BJ (cell line): Measurements from ENCODE around the gene MEA1. TPM values are rescaled to one million over a fixed set of nuclear protein-coding genes. Genes with fewer than 3 reads are reported as not detected.
A peak's percentile ranks its signal among the peaks of the same experiment; 100 is the strongest.

Experiments
- CTCF ChIA-PET: fragments of 350-600 bp; formaldehyde crosslinking; extraction: SDS; loops from one replicate; lab custom pipeline; 2021; ENCODE audit warnings: antibody characterized with exemption, inconsistent platforms; lab: Yijun Ruan, JAX
- POLR2A ChIA-PET: fragments of 300-600 bp; sonication (Branson Sonifier 250); formaldehyde crosslinking; extraction: SDS; loops from one replicate; lab custom pipeline; 2021; ENCODE audit warnings: antibody characterized with exemption; lab: Charles Lee
- DNase-seq: peaks from one replicate; pipeline ENCODE4 v3.0.0-alpha.2; 2011; ENCODE audit warnings: low read depth
- H3K27me3 ChIP-seq: 2 replicates; pipeline ENCODE4 v1.6.0; 2011; ENCODE audit warnings: low read length; ENCODE audit not compliant: control insufficient read depth, insufficient read depth
- H3K36me3 ChIP-seq: 2 replicates; pipeline ENCODE4 v1.5.1; 2011; ENCODE audit warnings: low read length; ENCODE audit not compliant: control insufficient read depth, insufficient read depth
- H3K4me3 ChIP-seq: 2 replicates; pipeline ENCODE4 v1.5.1; 2011; ENCODE audit warnings: low read depth, mild to moderate bottlenecking, control low read depth, low read length
- CTCF ChIP-seq: IDR thresholded peaks from 2 replicates; pipeline ENCODE4 v1.5.1; 2011; ENCODE audit warnings: low read depth, mild to moderate bottlenecking, control low read depth, inconsistent platforms, low read length, moderate library complexity; ENCODE audit not compliant: insufficient read depth
- polyA plus RNA-seq: library from polyadenylated mRNA; depleted of rRNA; stranded (reverse); fragments of >200 nt; gene quantifications from 2 replicates; pipeline ENCODE4 v1.2.3, GENCODE V29; 2011

The MEA1 gene
- polyA plus RNA-seq, 1 experiment, result 107 TPM

GRCh38 chr6:43012364-43012763 is 1.4 kb downstream of the MEA1 start:
- no peak for TF ChIP-seq CTCF
- Histone ChIP-seq H3K36me3 (peaks cover 10% of the 10 kb centered on the region), H3K27me3 (no peaks in the 10 kb centered on the region), H3K4me3 (no peak overlapping the region; the same call in 1 of the 2 replicates)
- CTCF ChIA-PET, result interaction anchor here (0.8 to 2.3 kb wide), 4 partner anchors 13 to 131 kb away, joined by 3 to 5 read pairs (median 4); no protein-coding TSS in a partner anchor
- DNase-seq, result no peak
- POLR2A ChIA-PET, result no interaction called here

- TF ChIP-seq CTCF, result no peak
- Histone ChIP-seq H3K27me3 (no peaks in the 10 kb centered on the region), H3K36me3 (peaks cover 12% of the 10 kb centered on the region), H3K4me3 (no peak overlapping the region)
- no peak for DNase-seq
- ChIA-PET CTCF (interaction anchor here (0.8 to 1.6 kb wide), 6 partner anchors 8 to 132 kb away, joined by 3 to 7 read pairs (median 4); partner anchors contain the start of genes PPP2R5D and RRP36), POLR2A (interaction anchor here (0.7 kb wide), 1 partner anchor 24 kb away, joined by 3 read pairs; no protein-coding TSS in a partner anchor)
Observed at GRCh38 chr6:43011207-43011606, 2.5 kb downstream of the MEA1 start.

- Histone ChIP-seq H3K36me3 (peaks cover 12% of the 10 kb centered on the region), H3K4me3 (no peak overlapping the region), H3K27me3 (no peaks in the 10 kb centered on the region)
- no peak for DNase-seq
- CTCF ChIA-PET, result interaction anchor here (1.0 to 3.7 kb wide), 3 partner anchors 12 to 134 kb away, joined by 3 to 16 read pairs (median 8); no protein-coding TSS in a partner anchor
- POLR2A ChIA-PET, result no interaction called here
- peak; percentile 59 for TF ChIP-seq CTCF
Observed at GRCh38 chr6:43009124-43009523, 4.6 kb downstream of the MEA1 start.

- no peak overlapping the region for H3K4me3 ChIP-seq
- CTCF ChIA-PET, result interaction anchor here (0.8 to 3.7 kb wide), 4 partner anchors 10 to 106 kb away, joined by 3 to 16 read pairs (median 4); no protein-coding TSS in a partner anchor
- TF ChIP-seq CTCF, result no peak
- peaks cover 10% of the 10 kb centered on the region for H3K36me3 ChIP-seq
- no peak for DNase-seq
- POLR2A ChIA-PET, result no interaction called here
- no peaks in the 10 kb centered on the region for H3K27me3 ChIP-seq
Observed at GRCh38 chr6:43007126-43007525, 6.6 kb downstream of the MEA1 start.

- no peak overlapping the region for H3K4me3 ChIP-seq
- no peak for TF ChIP-seq CTCF
- POLR2A ChIA-PET, result no interaction called here
- CTCF ChIA-PET, result interaction anchor here (1.5 to 3.7 kb wide), 2 partner anchors 9 to 11 kb away, joined by 4 to 16 read pairs; no protein-coding TSS in a partner anchor
- H3K27me3 ChIP-seq, result no peaks in the 10 kb centered on the region
- peaks cover 10% of the 10 kb centered on the region for H3K36me3 ChIP-seq
- no peak for DNase-seq
Observed at GRCh38 chr6:43006251-43006650, 7.5 kb downstream of the MEA1 start.
